ENCODE data around the gene P2RY14. TPM values are rescaled to one million over a fixed set of nuclear protein-coding genes. Genes with fewer than 3 reads are reported as not detected.

P2RY14 gene
- total and polyA plus RNA-seq, 10 of the 15 experiments (the other 5 are each of a cell fraction or from before 2014, with no cell fraction given): 0.06 to 0.37 (median 0.28) TPM; not detected in 7

DNA sequence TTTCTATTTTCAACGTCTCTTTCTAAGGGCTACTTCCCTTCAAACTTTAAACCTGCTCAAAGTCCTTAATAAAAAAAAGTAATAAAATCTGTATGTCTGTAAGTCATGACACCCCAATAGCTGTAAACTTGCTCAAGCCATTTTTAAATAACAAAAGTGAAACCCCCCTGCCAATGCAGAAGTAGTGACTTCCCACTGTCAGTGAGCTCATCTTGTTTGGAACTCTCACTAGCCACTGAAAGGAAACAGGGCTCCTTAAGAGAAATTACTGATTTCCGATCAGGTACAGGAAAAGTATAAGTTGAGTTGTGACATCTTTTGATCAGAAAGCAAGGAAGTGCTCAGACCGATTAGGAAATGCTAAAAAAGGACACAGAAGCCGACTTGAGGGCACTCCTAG, 47.7 kb downstream of the P2RY14 start (continued):
- TF ChIP-seq, protein P1, sequence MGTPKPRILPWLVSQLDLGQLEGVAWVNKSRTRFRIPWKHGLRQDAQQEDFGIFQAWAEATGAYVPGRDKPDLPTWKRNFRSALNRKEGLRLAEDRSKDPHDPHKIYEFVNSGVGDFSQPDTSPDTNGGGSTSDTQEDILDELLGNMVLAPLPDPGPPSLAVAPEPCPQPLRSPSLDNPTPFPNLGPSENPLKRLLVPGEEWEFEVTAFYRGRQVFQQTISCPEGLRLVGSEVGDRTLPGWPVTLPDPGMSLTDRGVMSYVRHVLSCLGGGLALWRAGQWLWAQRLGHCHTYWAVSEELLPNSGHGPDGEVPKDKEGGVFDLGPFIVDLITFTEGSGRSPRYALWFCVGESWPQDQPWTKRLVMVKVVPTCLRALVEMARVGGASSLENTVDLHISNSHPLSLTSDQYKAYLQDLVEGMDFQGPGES (IDR thresholded peaks at IDR 0.05): no peak
- TF ChIP-seq ATF7 (IDR thresholded peaks at IDR 0.05; ENCODE audit: low read depth) (peak; percentile 45; the same call in 1 of the 2 replicates), RUNX3 (IDR thresholded peaks at IDR 0.05; ENCODE audit: low read length) (no peak), SP1 (IDR thresholded peaks at IDR 0.05; ENCODE audit: low read depth, low read length) (no peak), WRNIP1 (IDR thresholded peaks at IDR 0.05; ENCODE audit: borderline replicate concordance, low read depth, low read length) (no peak), MYC (IDR thresholded peaks at IDR 0.05; ENCODE audit: insufficient read depth, insufficient read length, insufficient replicate concordance, low read length, severe bottlenecking) (no peak), YY1 (IDR thresholded peaks at IDR 0.05; ENCODE audit: low read depth, low read length) (no peak), EP300 (IDR thresholded peaks at IDR 0.05; ENCODE audit: borderline replicate concordance in 1 of 2, control insufficient read depth in 1 of 2, low read depth in 2 of 2, low read length in 2 of 2) (no peak), IRF4 (IDR thresholded peaks at IDR 0.05; ENCODE audit: low read depth, low read length) (no peak), POLR2A (IDR thresholded peaks at IDR 0.05; ENCODE audit: low read depth, low read length) (no peak), JUNB (IDR thresholded peaks at IDR 0.05) (peak; percentile 14; the same call in 1 of the 2 replicates), IKZF2 (IDR thresholded peaks at IDR 0.05) (peak; percentile 11 to 12; a peak in 1 of 4 replicates)

DNA sequence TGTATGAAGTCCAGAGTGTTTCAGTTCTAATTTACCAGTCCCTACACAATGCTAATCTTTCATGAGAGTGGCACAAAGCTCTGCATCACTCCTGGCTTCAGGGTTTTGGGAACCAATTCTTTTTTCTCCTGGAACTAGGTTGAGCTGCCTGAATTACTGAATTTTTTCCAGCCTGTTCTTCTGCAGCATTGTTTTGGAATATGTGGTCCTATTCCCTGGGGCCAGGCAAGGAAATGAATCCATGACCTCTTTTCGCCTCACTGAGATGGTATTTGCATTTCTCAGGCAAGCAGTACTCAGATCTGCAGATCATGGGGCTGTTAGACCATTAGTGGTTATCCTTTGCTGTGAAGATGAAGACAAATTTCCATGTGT, 49.7 kb downstream of the P2RY14 start:
- 0% methylated on average over 1 of the region's 1 CpG for WGBS (ENCODE audit: insufficient coverage, insufficient replicate concordance, low lambda C conversion rate, missing lambda C conversion rate)
- no peaks in the 10 kb centered on the region for H3K9me3 ChIP-seq (replicated peaks; ENCODE audit: control insufficient read depth, insufficient read depth, low read length)
- DNase-seq (ENCODE audit: low read depth, low spot score) (no peak), FAIRE-seq (no peak), ATAC-seq (peak; percentile 36; the same call in 2 of the 3 replicates)
- H3K9ac ChIP-seq (ENCODE audit: control insufficient read depth, insufficient read depth, low read length): no peak overlapping the region
- no peaks in the 10 kb centered on the region for H3K27me3 ChIP-seq (replicated peaks in 1 of 2; ENCODE audit: control insufficient read depth in 2 of 2, insufficient read depth in 2 of 2, low read length in 1 of 2)
- BruUV-seq (replicated peaks): no TSS peak
- POLR2A ChIA-PET: interaction anchor here (1.3 kb wide), 1 partner anchor 51 kb away, joined by 3 read pairs; no protein-coding TSS in a partner anchor
- in situ Hi-C loops (cut with MboI): loop anchor here (5.0 kb wide), 2 partner anchors 49 to 61 kb away; partner anchors contain the start of gene P2RY14
- no peak for TF ChIP-seq ZNF217 (IDR thresholded peaks at IDR 0.05)
- no peak for TF ChIP-seq LARP7 (IDR thresholded peaks at IDR 0.05)
- no peak for TF ChIP-seq NRF1 (conservative IDR thresholded peaks at IDR 0.05; ENCODE audit: low read depth, low read length)
- TF ChIP-seq ZNF384 (IDR thresholded peaks at IDR 0.05; ENCODE audit: borderline replicate concordance, low read depth, low read length): no peak
- TF ChIP-seq NR2C1 (IDR thresholded peaks at IDR 0.05): no peak
- TF ChIP-seq, protein P2, sequence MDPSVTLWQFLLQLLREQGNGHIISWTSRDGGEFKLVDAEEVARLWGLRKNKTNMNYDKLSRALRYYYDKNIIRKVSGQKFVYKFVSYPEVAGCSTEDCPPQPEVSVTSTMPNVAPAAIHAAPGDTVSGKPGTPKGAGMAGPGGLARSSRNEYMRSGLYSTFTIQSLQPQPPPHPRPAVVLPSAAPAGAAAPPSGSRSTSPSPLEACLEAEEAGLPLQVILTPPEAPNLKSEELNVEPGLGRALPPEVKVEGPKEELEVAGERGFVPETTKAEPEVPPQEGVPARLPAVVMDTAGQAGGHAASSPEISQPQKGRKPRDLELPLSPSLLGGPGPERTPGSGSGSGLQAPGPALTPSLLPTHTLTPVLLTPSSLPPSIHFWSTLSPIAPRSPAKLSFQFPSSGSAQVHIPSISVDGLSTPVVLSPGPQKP (IDR thresholded peaks at IDR 0.05; ENCODE audit: low read depth, low read length): no peak
- no peak for TF ChIP-seq IKZF2 (IDR thresholded peaks at IDR 0.05)
- no peak overlapping the region for H2AFZ ChIP-seq (ENCODE audit: control insufficient read depth, low read depth, low read length)
- RAD21 ChIA-PET (ENCODE audit: unreplicated experiment): interaction anchor here (0.7 to 3.5 kb wide), 12 partner anchors 27 to 610 kb away, joined by 3 to 50 read pairs (median 4); partner anchors contain the start of gene P2RY14
- no peak overlapping the region for H3K4me2 ChIP-seq (ENCODE audit: control insufficient read depth, insufficient read depth)
- H4K20me1 ChIP-seq (ENCODE audit: control insufficient read depth, insufficient read depth): no peaks in the 10 kb centered on the region
- CTCF ChIA-PET: interaction anchor here (0.7 to 8.7 kb wide), 35 partner anchors 9 to 690 kb away, joined by 3 to 182 read pairs (median 7); partner anchors contain the start of genes GPR171, P2RY13 and P2RY14
- no peak overlapping the region for H3K4me3 ChIP-seq
- no peak overlapping the region for H3K27ac ChIP-seq (ENCODE audit: control insufficient read depth, insufficient read depth)
- SMC1A ChIA-PET (ENCODE audit: uncharacterized antibody, unreplicated experiment): interaction anchor here (0.7 to 7.6 kb wide), 16 partner anchors 11 to 609 kb away, joined by 3 to 98 read pairs (median 8); partner anchors contain the start of genes GPR171 and P2RY14
- H3K36me3 ChIP-seq (ENCODE audit: control insufficient read depth in 2 of 2, insufficient read depth in 2 of 2, low read length in 1 of 2): no peaks in the 10 kb centered on the region
- intact Hi-C loops (cut with micrococcal nuclease; ENCODE audit: unreplicated experiment): loop anchor here (1.0 kb wide), 1 partner anchor 609 kb away; no protein-coding TSS in a partner anchor
- peaks cover 9% of the 10 kb centered on the region for H3K4me1 ChIP-seq (ENCODE audit: control insufficient read depth, insufficient read depth, low read length)
- H3K79me2 ChIP-seq (ENCODE audit: control insufficient read depth, insufficient read depth, low read length): no peaks in the 10 kb centered on the region

All from GM12878 (cell line).